ENCODE results near the gene NACC2.

The NACC2 gene

DNA sequence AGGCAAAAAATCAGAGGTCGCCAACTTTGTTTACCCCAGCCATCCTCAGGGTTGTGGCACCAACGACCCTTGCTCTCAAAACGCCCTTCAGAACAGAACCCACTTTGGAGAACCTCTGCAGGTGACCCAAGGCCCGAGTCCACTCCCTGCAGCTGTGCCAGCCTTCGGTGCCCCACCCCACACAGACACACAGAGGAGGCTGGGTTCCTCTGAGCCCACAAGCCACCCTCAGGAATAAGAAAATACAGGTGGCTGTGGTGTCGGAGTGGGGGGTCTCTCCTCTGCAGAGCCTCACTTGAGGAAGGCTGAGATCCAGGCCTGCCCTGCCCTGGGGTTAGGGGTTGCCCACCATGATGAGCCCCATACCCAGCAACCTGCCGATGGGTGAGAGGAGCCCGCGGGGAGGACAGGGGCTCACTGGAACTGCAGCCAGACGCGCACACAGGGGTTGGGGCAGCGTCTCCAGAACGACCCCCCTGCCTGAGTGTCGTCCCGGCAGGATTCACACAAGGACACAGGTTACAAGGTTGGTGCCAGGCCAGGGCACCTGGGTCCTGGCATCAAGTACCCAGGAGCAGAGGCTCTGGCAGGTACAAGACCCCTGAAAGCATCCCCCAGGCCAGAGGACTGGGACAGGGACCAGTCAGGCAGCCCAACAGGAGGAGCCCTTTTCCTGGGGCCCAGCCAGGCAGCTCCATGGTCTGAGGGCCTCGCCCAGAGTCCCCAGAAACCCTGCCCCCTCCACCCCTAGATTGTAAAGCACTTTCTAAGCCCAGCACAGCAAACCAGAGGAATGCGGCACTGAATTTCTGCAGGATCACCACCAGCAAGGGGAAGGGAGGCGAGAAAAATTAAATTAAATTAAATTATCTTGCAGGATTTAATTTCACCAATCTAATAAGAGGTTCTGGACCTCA, 40.0 kb downstream of the NACC2 start:
- no peak for DNase-seq

DNA sequence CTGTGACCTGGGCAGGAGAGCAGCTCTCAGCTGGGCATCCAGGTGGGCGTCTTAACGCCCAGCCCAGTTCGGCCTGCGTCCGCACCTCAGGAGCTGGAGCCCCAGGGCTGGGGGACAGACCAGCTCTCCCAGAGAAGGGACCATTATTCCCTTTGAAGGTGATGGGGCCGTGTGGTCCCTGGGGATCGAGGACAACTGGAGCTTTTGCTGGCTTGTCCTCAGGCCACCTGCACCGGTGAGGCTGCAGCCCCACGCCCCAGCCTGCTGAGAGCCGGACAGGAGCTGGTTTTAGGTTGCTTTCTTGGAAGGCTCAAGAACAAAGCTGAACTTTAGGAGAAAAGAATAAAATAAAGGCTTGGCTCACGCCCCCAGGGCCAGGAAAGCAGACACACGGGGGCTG, 40.9 kb downstream of the NACC2 start:
- DNase-seq, result no peak

DNA sequence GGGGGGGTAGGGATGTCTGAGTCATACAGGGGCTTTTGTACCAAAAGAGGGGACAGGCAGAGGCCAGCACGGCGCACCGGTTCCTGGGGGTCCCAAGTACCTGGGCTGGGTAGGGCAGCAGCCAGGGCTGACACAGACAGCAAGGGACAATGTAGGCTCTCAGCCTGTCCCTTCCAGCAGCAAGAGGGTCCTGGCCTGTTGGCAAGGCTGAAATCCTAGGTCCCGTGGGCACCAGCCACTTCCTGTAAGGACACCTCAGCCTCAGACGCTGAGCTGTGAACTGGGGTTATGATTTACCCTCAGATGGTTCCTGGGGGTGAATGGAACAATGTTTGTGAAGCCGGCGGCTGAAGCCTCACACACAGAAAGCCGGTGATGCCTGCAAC, 41.3 kb downstream of the NACC2 start:
- no peak for DNase-seq

DNA sequence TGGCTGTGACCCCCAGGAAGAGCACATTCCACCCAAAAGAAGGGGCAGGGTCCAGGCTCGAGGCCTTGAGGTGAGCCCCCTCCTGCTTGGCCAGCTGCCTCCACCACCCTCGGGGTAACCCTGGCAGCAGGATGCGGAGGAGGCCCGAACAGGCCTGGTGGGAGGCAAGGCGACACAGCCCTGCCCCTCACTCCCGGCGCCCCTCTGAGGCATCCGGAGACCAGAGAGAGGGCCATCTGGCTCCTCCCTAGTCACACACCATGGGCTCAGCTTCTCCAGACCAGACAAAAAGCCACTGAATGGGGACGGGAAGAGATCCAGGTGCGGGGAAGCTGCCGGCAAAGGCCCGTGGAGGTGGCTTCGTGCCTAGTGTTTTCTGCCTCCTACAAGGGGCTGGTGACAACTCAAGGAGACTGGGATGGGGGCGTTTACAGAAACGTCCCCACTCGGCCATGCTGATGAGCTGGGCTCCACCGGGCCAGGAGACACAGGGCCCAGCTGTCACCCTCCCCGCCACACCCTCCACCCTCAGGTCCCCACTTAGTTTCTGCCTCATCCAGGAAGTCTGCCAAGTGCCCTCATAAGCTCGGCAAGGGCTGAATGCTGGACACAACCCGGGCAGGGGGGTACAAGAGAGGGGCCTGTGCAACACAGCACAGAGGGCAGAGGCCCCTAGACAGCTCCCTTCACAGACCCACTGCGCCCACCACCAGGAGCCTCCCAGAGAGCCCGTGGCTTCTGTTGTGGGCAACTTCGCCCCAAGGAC, 41.9 kb downstream of the NACC2 start:
- DNase-seq, result no peak

DNA sequence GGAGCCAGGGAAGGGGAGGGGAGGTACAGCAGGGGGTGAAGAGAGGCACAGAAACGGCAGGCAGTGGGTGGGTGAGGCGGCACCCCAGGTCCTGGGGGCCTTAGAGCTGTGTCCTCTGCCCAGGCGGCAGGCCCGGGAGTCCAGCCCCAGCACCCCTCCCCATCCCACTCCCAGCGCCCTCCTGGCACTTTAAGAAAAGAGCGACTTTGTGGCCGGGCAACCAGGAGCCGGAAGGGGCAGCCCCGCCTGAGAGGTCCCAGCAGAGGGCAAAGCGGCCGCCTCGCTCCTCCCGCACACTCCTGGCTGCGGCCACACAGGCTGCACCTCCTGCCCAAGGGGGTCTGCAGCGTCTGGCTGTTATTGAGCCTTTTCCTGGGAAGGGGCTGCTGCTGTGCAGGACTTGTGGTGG, 42.6 kb downstream of the NACC2 start:
- no peak for DNase-seq

- DNase-seq, result no peak
Measured at GRCh38 chr9:136051837-136052471, 43.1 kb downstream of the NACC2 start.

- DNase-seq, result no peak
Measured at GRCh38 chr9:136051453-136051836, 43.6 kb downstream of the NACC2 start.

GRCh38 chr9:136050701-136051452, 44.2 kb downstream of the NACC2 start:
- no peak for DNase-seq

- no peak for DNase-seq
Measured at GRCh38 chr9:136050266-136050700, 44.8 kb downstream of the NACC2 start.

DNA sequence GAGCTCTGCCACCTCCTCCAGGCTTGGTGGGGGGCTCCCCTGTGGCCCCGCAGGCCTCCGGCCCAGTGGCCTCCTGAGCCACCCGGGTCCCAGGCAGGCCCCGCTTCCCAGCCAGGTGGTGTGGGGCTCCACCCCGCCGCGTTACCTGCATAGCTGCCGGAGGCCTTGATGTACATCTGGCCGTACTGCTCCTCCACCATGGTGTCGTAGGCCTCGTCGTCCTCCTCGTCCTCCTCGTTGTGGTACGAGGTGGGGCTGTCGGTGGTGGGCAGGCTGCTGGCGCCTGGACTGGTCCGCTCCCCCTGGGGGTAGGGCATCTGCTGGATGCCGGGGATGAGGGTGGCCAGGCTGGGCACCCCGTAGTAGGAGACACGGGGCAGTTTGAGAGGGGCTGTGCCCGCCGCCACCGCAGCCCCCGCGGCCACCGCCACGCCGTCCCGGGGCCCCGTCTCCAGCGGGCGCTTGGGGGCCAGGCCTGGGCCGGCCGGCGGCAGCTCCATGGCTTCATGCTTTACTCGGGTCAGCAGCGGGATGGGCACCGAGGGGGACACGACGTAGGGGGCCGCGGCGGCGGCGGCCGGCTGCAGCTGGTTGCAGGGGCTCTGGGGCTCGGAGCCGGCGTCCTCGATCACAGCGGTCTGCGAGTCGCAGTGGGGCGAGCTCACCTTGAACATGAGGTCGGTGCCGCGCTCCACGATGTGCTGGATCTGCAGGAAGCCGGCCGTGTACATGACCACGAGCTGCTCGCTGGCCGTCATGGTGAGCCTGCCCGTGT, 45.4 kb downstream of the NACC2 start:
- DNase-seq, result no peak

GRCh38 chr9:136048560-136049411, 46.3 kb downstream of the NACC2 start:
- DNase-seq, result no peak

DNA sequence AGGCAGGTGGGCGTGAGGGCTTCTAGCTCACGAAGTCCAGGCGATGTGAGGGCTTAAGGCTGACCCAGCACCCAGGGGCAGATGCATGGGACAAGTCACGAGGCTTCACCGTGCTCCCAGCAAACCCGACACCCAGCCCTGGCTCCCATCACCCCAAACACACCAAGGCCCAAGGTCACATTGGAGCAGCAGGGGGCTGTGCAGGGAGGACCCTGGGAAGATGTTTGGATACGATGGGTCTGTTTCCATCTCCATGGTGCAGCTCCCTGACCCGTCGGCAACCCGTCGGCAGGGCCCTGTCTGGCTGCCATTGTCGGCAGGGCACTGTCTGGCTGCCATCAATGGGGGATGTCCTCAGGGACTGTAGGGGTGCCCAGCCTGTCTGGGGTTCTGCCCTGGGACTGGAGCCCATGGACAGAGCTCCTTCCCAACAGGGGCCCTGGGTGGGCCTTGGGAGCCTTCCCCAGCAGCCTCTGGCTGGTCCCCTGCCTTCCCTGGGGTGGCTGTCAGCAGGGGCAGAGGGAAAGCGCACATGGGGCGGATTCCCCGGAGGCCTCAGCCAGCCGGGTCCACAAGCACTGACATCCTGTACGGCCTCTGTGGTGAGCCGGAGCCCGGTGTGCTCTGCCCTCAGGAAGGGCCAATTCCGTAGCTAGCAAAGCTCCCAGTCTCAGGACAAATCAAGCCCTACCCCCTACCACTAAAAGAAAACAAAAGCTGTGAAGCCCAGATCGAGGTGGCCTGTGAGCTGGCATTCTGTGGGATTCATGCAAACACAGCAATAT, 47.1 kb downstream of the NACC2 start:
- DNase-seq, result no peak

- no peak for DNase-seq
Measured at GRCh38 chr9:136047076-136047774, 47.9 kb downstream of the NACC2 start.

- no peak for DNase-seq
Measured at GRCh38 chr9:136046554-136046920, 48.6 kb downstream of the NACC2 start.

- DNase-seq, result no peak
Measured at GRCh38 chr9:136045595-136046553, 49.2 kb downstream of the NACC2 start.

DNA sequence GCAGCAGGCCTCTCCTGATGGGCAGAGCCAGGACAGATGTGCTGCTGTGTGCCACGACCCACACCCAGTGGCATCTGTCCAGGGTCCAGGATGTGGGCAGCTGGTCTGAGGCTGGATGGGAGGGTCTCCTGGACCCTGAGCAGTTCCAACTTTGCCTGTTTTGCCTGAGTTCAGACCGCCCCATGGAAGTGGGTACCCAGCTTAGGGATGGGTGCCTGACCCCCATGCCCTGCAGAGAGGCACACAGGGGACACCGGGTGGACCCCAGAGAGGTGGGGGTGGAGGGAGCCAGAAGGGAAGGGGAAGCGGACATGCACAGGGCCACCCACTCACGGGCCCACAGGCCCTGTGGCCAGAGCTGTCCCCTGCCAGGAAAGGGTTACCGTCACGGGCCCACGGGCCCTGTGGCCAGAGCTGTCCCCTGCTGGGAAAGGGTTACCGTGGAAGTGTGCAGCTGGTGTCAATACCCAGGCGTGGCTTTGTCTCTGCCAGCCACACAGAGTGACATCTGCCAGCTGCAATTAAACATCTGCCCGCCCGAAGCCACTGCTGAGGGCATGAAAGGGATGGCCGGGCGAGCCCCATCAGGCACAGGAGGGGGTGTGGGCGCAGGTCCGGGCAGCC, 50.0 kb downstream of the NACC2 start:
- no peak for DNase-seq

DNA sequence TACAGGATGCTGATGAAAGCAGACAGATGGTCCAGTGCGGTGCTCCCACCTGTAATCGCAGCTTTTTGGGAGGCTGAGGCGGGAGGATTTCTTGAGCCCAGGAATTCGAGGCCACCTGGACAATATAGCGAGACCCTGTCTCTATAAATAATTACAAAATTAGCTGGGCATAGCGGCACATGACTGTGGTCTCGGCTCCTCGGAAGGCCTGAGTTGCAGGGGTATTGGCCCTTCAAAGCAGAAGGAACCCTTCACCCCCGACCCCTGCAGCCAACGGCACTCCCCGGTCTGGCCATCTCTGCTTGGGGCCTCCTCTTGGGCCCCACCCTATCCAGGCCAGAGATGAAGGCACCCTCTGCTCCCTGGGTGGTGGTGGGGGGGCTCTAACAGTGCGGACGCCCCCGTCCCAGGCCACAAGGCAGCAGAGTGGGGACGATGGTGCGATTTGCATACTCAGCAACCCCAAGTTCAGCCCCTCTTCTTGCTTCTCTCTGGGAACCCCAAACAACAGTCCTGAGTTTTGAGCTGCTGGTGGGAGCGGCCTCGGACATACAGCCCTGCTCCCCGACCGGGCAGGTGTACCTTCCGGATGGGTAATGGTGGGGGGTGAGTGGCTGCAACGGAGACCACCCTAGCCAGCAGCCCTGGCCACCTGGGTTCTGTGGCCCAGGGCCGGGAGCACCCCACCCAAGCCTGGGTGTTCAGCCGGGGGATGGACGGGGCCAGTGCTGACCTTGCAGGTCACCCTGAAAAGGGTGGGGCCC, 50.7 kb downstream of the NACC2 start:
- no peak for DNase-seq
